ENCODE data around the gene POC1A.

- TF ChIP-seq CTCF (IDR thresholded peaks at IDR 0.05) (no peak), POLR2A (IDR thresholded peaks at IDR 0.05) (no peak)
Measured at GRCh38 chr3:52046902-52047239, 107.4 kb downstream of the POC1A start.

All from testis (tissue), 2 donors.